GM19452 (cell line): ENCODE results near the gene ETFA.
"Not testable (repeated sequence)": the region's sequence is repeated elsewhere in the genome, so short reads cannot be mapped to it uniquely, and the experiment has no call there.

Experiments
- ATAC-seq: cut with Tn5 transposase; IDR thresholded peaks from one replicate; pipeline ENCODE4 v1.9.1; 2021; ENCODE audit not compliant: unreplicated experiment

The ETFA gene

GRCh38 chr15:76282465-76282864 lies 28.8 kb downstream of the ETFA start:
- no peak for ATAC-seq

- no peak for ATAC-seq
These were observed 32.6 kb downstream of the ETFA start for GRCh38 chr15:76278651-76279050.

- ATAC-seq: no peak
These were observed 36.4 kb downstream of the ETFA start for GRCh38 chr15:76274821-76275220.

GRCh38 chr15:76274226-76274625 lies 37.0 kb downstream of the ETFA start:
- no peak for ATAC-seq

- no peak for ATAC-seq
These were observed 40.4 kb downstream of the ETFA start for GRCh38 chr15:76270876-76271275.

DNA sequence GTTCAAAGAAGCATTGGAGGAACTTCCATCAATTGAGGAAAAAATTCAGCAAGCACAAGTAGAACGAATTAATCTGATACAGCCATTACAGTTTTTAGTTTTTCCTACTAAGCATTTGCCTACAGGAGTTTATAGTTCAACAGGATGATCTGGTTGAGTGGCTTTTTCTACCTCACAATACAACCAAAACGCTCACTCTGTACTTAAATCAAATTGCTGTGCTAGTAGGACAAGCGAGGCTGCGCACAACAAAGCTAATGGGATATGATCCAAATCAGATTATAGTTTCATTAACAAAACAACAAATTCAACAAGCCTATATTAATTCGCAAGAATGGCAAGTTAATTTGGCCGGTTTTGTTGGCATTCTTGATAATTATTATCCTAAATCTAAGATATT lies 44.2 kb downstream of the ETFA start:
- ATAC-seq: no peak

- not testable (repeated sequence) for ATAC-seq
These were observed 45.5 kb downstream of the ETFA start for GRCh38 chr15:76265769-76266168.

DNA sequence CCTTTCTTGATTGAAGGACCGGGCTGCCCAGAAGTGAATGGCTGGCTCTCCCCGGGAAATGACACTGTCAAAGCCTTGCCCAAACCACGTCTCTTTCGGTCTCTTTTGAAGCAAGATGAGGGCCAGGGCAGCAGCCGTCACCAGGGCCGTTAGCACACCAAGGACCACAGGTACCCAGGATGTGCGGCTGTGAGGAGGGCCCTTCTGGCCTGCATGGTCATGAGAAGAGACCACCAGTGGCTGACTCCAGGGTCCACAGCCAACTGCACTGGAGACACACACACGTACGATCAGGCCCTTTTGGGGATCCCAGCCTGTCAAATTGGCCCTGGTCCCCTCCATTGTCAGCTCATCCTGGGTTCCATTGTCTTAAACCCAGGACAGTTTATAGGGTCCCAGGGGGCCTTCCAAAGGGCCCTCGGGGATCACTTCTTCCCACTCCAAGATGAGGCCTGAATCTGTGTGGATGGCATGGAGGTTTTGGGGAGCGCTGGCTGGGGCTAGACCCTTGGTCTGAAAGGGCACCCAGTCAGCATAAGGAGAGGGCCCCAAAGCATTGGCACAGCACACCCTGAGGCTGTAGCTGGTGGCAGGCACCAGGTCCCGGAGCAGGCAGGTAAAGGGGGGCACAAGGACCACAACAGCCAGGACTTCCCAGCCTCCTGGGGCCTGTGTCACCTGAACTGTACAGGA lies 50.9 kb downstream of the ETFA start:
- no peak for ATAC-seq

- ATAC-seq: no peak
These were observed 51.9 kb downstream of the ETFA start for GRCh38 chr15:76259392-76259791.

DNA sequence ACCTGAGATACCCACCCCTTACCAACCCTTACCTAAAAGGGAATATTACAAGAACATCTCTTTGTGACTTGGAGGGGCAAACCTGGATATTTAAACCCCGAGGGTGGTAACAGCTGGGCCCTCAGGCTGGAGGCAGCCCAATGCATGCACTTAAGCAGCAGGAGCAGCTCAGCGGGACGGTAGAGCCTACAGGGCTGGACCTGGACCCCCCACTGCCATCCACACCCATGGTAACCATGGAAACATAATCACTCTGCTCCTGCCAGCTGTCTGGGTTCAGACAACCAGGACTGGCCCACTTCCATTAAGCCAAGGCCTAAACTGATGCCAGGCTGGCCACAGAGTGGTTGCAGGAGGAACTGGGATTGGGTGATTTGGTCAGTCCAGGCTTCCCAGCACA lies 52.8 kb downstream of the ETFA start:
- no peak for ATAC-seq

- no peak for ATAC-seq
These were observed 57.4 kb downstream of the ETFA start for GRCh38 chr15:76253691-76254473.

DNA sequence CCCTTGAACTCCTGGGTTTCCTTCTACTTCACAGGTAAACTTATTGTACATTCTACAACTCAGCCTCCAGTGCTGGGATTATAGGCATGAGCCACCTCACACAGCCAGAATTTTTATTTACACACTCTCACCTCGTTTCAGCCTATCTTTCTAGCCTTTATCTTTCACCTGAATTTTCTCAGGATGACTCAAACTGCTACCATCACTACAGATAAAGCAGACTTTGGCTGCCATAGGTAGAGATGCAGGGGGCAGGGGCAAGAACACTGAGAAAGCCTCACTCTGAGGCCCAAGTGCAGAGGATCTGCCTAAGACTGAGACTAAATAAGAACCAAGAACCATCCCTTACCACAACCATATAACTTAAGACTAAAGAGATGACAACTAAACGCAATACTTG lies 59.0 kb downstream of the ETFA start:
- ATAC-seq: no peak

GRCh38 chr15:76251717-76252116 lies 59.6 kb downstream of the ETFA start:
- no peak for ATAC-seq

GRCh38 chr15:76245072-76245610 lies 66.1 kb downstream of the ETFA start:
- no peak for ATAC-seq

GRCh38 chr15:76239786-76240185 lies 71.5 kb downstream of the ETFA start:
- no peak for ATAC-seq

DNA sequence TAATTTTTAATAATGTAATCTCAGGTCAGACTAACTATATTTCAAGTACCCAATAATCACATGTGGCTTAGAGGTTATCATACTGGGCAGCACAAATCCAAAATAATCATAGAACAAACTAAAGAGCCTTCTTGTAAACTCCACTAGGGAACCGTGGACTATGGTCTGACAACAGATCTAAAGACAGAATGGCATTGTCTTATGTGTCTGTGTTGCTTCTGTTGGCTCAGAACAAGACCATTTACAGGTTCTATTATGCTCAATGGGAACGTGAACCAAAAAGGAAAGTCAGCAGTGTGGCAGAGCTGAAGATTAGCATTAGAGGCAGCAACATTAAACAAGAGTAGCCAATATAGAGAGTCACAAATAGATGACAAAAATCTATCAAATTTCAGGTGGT lies 74.9 kb downstream of the ETFA start:
- ATAC-seq: no peak

DNA sequence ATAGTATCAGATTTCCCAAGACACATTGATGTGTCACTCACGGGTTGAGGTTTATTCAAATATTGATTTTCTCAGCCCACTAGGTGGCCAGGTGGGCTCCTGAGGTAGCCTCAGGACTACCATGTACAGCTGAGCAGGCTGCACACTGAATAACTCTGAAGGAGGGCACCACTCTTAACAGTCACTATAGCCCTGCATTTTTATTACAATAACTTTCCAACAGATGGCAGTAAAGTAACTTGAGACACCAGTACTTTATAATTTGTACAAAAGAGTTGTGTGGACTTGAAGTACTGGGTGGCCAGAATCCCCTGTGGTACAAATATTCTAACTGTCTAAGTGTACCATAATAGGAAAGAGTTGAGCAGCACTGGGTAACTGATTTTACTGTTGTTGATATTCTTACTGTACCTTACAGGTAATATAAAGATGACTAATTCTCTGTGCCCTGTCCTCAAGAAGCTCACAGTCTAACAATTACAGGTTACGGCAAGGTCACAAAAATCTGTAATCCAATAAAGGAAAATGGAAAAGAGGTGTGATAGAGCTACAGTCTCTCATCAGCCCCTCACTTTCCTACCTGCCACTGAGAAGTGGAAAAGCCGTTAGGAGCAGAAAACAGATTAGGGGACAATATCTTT lies 76.0 kb downstream of the ETFA start:
- ATAC-seq: no peak

- ATAC-seq: no peak
These were observed 76.9 kb downstream of the ETFA start for GRCh38 chr15:76234337-76234889.

DNA sequence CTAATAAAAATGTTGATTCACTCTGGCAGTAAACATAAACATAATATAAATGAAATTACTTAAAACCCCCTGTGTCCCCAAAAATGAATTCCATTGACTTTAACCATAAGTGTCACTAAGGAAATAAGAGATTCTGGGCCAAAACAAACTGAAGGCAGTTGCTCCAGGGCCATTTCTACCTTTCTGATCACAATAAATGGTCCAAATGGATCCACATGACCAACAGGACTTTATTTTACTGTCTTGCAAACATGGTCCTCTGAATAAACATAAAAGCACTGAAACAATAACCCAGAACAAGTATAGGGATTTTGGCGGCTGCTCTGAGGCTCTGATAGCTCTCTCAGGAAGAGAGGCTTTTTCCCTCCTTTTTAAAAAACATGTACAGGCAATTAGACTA lies 77.3 kb downstream of the ETFA start:
- ATAC-seq: no peak

DNA sequence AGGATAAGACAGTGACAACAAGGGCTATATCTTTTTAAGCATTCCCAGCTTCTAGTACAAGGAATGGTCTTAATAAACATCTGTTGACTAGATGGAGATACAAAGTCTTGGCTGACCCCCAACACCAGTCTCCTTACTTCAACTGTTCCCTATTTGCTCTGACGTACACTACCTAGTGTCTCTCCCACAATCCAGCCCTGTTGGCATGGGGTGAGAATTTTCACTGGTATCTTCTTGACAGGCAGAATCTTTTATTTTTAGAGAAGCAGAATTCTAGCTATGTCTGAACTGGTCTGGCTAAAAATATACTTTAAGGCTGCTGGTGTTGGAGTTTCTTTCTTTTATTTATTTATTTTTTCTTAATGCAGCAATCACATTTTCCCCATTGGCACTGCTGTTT lies 82.0 kb downstream of the ETFA start:
- ATAC-seq: no peak

- no peak for ATAC-seq
These were observed 87.7 kb downstream of the ETFA start for GRCh38 chr15:76223521-76223920.

- ATAC-seq: no peak
These were observed 89.1 kb downstream of the ETFA start for GRCh38 chr15:76222159-76222558.
